ENCODE results near the gene SPTBN4.

SPTBN4 gene

GRCh38 chr19:40443131-40443999 lies 23.4 kb upstream of the SPTBN4 start (continued):
- TF ChIP-seq ZBTB11 (tag by site-specific recombination; conservative IDR thresholded peaks at IDR 0.05; ENCODE audit: low read depth), result peak; percentile 90
- TF ChIP-seq ZNF658 (tag by site-specific recombination; IDR thresholded peaks at IDR 0.05), result no peak
- no peak for TF ChIP-seq ZNF521 (tag by site-specific recombination; IDR thresholded peaks at IDR 0.05)
- TF ChIP-seq SP3 (tag by site-specific recombination; IDR thresholded peaks at IDR 0.05), result peak; percentile 99
- TF ChIP-seq, protein P1, sequence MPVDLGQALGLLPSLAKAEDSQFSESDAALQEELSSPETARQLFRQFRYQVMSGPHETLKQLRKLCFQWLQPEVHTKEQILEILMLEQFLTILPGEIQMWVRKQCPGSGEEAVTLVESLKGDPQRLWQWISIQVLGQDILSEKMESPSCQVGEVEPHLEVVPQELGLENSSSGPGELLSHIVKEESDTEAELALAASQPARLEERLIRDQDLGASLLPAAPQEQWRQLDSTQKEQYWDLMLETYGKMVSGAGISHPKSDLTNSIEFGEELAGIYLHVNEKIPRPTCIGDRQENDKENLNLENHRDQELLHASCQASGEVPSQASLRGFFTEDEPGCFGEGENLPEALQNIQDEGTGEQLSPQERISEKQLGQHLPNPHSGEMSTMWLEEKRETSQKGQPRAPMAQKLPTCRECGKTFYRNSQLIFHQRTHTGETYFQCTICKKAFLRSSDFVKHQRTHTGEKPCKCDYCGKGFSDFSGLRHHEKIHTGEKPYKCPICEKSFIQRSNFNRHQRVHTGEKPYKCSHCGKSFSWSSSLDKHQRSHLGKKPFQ (tag by site-specific recombination; IDR thresholded peaks at IDR 0.05), result peak; percentile 38
- no peak for TF ChIP-seq ZNF311 (tag by site-specific recombination; IDR thresholded peaks at IDR 0.05; ENCODE audit: borderline replicate concordance)
- peak; percentile 96 for TF ChIP-seq ZSCAN30 (tag by site-specific recombination; IDR thresholded peaks at IDR 0.05)
- TF ChIP-seq ZFP41 (tag by site-specific recombination; IDR thresholded peaks at IDR 0.05; ENCODE audit: borderline replicate concordance), result no peak
- TF ChIP-seq ZNF157 (tag by site-specific recombination; IDR thresholded peaks at IDR 0.05), result peak; percentile 61; the same call in 1 of the 2 replicates
- peak; percentile 97 for TF ChIP-seq KLF9 (tag by site-specific recombination; IDR thresholded peaks at IDR 0.05; ENCODE audit: low read depth)
- no peak for TF ChIP-seq ZNF416 (tag by site-specific recombination; IDR thresholded peaks at IDR 0.05)
- TF ChIP-seq, protein P2, sequence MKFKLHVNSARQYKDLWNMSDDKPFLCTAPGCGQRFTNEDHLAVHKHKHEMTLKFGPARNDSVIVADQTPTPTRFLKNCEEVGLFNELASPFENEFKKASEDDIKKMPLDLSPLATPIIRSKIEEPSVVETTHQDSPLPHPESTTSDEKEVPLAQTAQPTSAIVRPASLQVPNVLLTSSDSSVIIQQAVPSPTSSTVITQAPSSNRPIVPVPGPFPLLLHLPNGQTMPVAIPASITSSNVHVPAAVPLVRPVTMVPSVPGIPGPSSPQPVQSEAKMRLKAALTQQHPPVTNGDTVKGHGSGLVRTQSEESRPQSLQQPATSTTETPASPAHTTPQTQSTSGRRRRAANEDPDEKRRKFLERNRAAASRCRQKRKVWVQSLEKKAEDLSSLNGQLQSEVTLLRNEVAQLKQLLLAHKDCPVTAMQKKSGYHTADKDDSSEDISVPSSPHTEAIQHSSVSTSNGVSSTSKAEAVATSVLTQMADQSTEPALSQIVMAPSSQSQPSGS (tag by site-specific recombination; IDR thresholded peaks at IDR 0.05; ENCODE audit: low read depth), result no peak
- no peak for TF ChIP-seq ZNF514 (tag by site-specific recombination; IDR thresholded peaks at IDR 0.05)
- TF ChIP-seq ZNF530 (tag by site-specific recombination; IDR thresholded peaks at IDR 0.05; ENCODE audit: low read depth), result no peak
- peak; percentile 89 for TF ChIP-seq ZNF629 (tag by site-specific recombination; IDR thresholded peaks at IDR 0.05)
- peak; percentile 80; the same call in 1 of the 2 replicates for TF ChIP-seq KLF16 (tag by site-specific recombination; IDR thresholded peaks at IDR 0.05)
- no peak for TF ChIP-seq GLI4 (tag by site-specific recombination; IDR thresholded peaks at IDR 0.05)
- no peak for TF ChIP-seq ZNF248 (tag by site-specific recombination; IDR thresholded peaks at IDR 0.05)
- no peak for TF ChIP-seq HOXA7 (CRISPR knock-in tag; IDR thresholded peaks at IDR 0.05; ENCODE audit: borderline replicate concordance)
- TF ChIP-seq ZNF23 (tag by site-specific recombination; IDR thresholded peaks at IDR 0.05; ENCODE audit: borderline replicate concordance), result no peak
- TF ChIP-seq ZNF670 (tag by site-specific recombination; IDR thresholded peaks at IDR 0.05; ENCODE audit: low read depth), result no peak
- TF ChIP-seq ZSCAN16 (tag by site-specific recombination; IDR thresholded peaks at IDR 0.05), result peak; percentile 71
- peak; percentile 43 for TF ChIP-seq ZNF391 (tag by site-specific recombination; IDR thresholded peaks at IDR 0.05; ENCODE audit: borderline replicate concordance, low read depth)
- TF ChIP-seq, protein P3, sequence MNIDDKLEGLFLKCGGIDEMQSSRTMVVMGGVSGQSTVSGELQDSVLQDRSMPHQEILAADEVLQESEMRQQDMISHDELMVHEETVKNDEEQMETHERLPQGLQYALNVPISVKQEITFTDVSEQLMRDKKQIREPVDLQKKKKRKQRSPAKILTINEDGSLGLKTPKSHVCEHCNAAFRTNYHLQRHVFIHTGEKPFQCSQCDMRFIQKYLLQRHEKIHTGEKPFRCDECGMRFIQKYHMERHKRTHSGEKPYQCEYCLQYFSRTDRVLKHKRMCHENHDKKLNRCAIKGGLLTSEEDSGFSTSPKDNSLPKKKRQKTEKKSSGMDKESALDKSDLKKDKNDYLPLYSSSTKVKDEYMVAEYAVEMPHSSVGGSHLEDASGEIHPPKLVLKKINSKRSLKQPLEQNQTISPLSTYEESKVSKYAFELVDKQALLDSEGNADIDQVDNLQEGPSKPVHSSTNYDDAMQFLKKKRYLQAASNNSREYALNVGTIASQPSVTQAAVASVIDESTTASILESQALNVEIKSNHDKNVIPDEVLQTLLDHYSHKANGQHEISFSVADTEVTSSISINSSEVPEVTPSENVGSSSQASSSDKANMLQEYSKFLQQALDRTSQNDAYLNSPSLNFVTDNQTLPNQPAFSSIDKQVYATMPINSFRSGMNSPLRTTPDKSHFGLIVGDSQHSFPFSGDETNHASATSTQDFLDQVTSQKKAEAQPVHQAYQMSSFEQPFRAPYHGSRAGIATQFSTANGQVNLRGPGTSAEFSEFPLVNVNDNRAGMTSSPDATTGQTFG (tag by site-specific recombination; IDR thresholded peaks at IDR 0.05; ENCODE audit: borderline replicate concordance), result no peak
- TF ChIP-seq, protein P4, sequence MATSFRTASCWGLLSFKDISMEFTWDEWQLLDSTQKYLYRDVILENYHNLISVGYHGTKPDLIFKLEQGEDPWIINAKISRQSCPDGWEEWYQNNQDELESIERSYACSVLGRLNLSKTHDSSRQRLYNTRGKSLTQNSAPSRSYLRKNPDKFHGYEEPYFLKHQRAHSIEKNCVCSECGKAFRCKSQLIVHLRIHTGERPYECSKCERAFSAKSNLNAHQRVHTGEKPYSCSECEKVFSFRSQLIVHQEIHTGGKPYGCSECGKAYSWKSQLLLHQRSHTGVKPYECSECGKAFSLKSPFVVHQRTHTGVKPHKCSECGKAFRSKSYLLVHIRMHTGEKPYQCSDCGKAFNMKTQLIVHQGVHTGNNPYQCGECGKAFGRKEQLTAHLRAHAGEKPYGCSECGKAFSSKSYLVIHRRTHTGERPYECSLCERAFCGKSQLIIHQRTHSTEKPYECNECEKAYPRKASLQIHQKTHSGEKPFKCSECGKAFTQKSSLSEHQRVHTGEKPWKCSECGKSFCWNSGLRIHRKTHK (tag by site-specific recombination; IDR thresholded peaks at IDR 0.05), result no peak
- TF ChIP-seq ZNF76 (tag by site-specific recombination; IDR thresholded peaks at IDR 0.05; ENCODE audit: borderline replicate concordance, low read depth), result peak; percentile 96
- 0 out of 2 replicates have a peak, but pooled peaks have one; percentile 44 for TF ChIP-seq ZNF580 (tag by site-specific recombination; IDR thresholded peaks at IDR 0.05)

All from HEK293 (cell line).